K562 (cell line): Measurements from ENCODE around the gene USP49. TPM values are rescaled to one million over a fixed set of nuclear protein-coding genes. Genes with fewer than 3 reads are reported as not detected.
A peak's percentile ranks its signal among the peaks of the same experiment; 100 is the strongest.

Experiments
- BDP1 ChIP-seq: IDR thresholded peaks from 3 replicates; pipeline ENCODE4 v1.6.1; 2011; ENCODE audit not compliant: insufficient read length, insufficient read depth
- CBFA2T2 ChIP-seq: fragments of 450-650 bp; conservative IDR thresholded peaks from 2 replicates; pipeline ENCODE4 v1.6.1; 2017; ENCODE audit warnings: mild to moderate bottlenecking
- COPS2 ChIP-seq: fragments of 450-650 bp; conservative IDR thresholded peaks from 2 replicates; pipeline ENCODE4 v1.6.1; 2016; ENCODE audit warnings: mild to moderate bottlenecking, moderate library complexity
- E2F6 ChIP-seq, 2 experiments: IDR thresholded peaks; 2 replicates each; pipeline ENCODE4 v1.6.1; 2011; ENCODE audit warnings: borderline replicate concordance in 1 of 2, control low read depth in 1 of 2, low read depth in 1 of 2, low read length in 1 of 2, mild to moderate bottlenecking in 1 of 2, mixed read lengths in 1 of 2, moderate library complexity in 1 of 2; ENCODE audit not compliant: insufficient read depth in 1 of 2, insufficient read length in 1 of 2, poor library complexity in 1 of 2, severe bottlenecking in 1 of 2; ENCODE audit errors: extremely low read depth in 1 of 2
- MECOM ChIP-seq: fragments of 250-450 bp; sonication (Bioruptor Pico); IDR thresholded peaks from 2 replicates; pipeline ENCODE4 v1.8.0; 2022; ENCODE audit warnings: inconsistent platforms
- NFE2 ChIP-seq: IDR thresholded peaks from 2 replicates; pipeline ENCODE4 v1.6.1; 2014; ENCODE audit warnings: antibody characterized with exemption, low read depth
- SMAD1 ChIP-seq: fragments of 150-350 bp; IDR thresholded peaks from 2 replicates; pipeline ENCODE4 v1.6.1; 2014; ENCODE audit warnings: low read length, low read depth; ENCODE audit not compliant: partially characterized antibody
- SMARCB1 ChIP-seq: IDR thresholded peaks from 2 replicates; pipeline ENCODE4 v1.6.1; 2011; ENCODE audit warnings: improper control_type of control experiment, low read depth; ENCODE audit not compliant: insufficient read length
- SNRNP70 ChIP-seq: fragments of 200-400 bp; formaldehyde crosslinking; optimal IDR thresholded peaks from 2 replicates; pipeline ENCODE3; 2017; ENCODE audit warnings: low read depth, low read length
- TAL1 ChIP-seq: fragments of 450-650 bp; IDR thresholded peaks from 2 replicates; pipeline ENCODE4 v1.6.1; 2016; ENCODE audit warnings: mild to moderate bottlenecking
- TOE1 ChIP-seq, 2 experiments: fragments of 450-650 bp in 1 of 2; sonication (generic) in 1 of 2; formaldehyde crosslinking in 1 of 2; IDR thresholded peaks; 2 replicates each; pipeline versions ENCODE4 v1.7.1 to v1.8.0; 2016 to 2022; ENCODE audit warnings: borderline replicate concordance in 2 of 2, mild to moderate bottlenecking in 2 of 2, antibody characterized with exemption in 1 of 2, inconsistent platforms in 1 of 2, low read depth in 1 of 2, missing genetic modification reagents in 1 of 2, moderate library complexity in 1 of 2
- XRCC4 ChIP-seq: IDR thresholded peaks from one replicate; pipeline ENCODE4 v1.6.1; 2011; ENCODE audit not compliant: insufficient read depth, insufficient read length; ENCODE audit errors: extremely low read depth
- ZBTB2 ChIP-seq: fragments of 450-650 bp; IDR thresholded peaks from 2 replicates; pipeline ENCODE4 v1.6.1; 2016; ENCODE audit warnings: antibody characterized with exemption
- ZKSCAN3 ChIP-seq: fragments of 250-450 bp; sonication (Bioruptor Pico); IDR thresholded peaks from 2 replicates; pipeline ENCODE4 v1.4.0; 2020
- polyA plus RNA-seq, 8 experiments: library from polyadenylated mRNA; depleted of rRNA in 4 of 8; stranded (reverse) in 5 of 8; unstranded in 3 of 8; fragments of >200 nt; fragmentation: Nextera tagmentation in 2 of 8; fragmentation: Illumina TruSeq in 1 of 8; extraction: Ambion mirVana in 2 of 8; extraction: Trizol in 1 of 8; gene quantifications; 2 replicates each; pipeline versions ENCODE4 v1.2.1 to v1.2.3, GENCODE V29; 2011 to 2014; ENCODE audit warnings: inconsistent platforms in 1 of 8, missing spikeins in 1 of 8
- total RNA-seq, 7 experiments: library from RNA; depleted of rRNA in 6 of 7; stranded (reverse); fragments of >200 nt in 6 of 7; fragmentation: Illumina TruSeq in 2 of 7; extraction: Trizol in 2 of 7; gene quantifications; 2 replicates each; pipeline versions ENCODE4 v1.2.1 to v1.2.3, GENCODE V29; 2011 to 2021; ENCODE audit warnings: low replicate concordance in 1 of 7
- TF ChIP-seq, protein P1 (sequence below): sonication (generic); formaldehyde crosslinking; IDR thresholded peaks from 2 replicates; pipeline ENCODE4 v1.8.1; 2023; ENCODE audit warnings: mild to moderate bottlenecking, missing genetic modification reagents
- TF ChIP-seq, protein P2 (sequence below): fragments of 200-800 bp; sonication (Bioruptor generic); IDR thresholded peaks from 2 replicates; pipeline ENCODE4 v1.6.1; 2017; ENCODE audit warnings: missing genetic modification characterization, missing compliant biosample characterization
- TF ChIP-seq, protein P3 (sequence below): sonication (generic); formaldehyde crosslinking; IDR thresholded peaks from 2 replicates; pipeline ENCODE4 v1.8.0; 2022; ENCODE audit warnings: missing genetic modification reagents, mild to moderate bottlenecking, borderline replicate concordance
- TF ChIP-seq, protein P4 (sequence below): sonication (generic); formaldehyde crosslinking; IDR thresholded peaks from 2 replicates; pipeline ENCODE4 v1.8.0; 2022; ENCODE audit warnings: mild to moderate bottlenecking, low read depth, missing genetic modification reagents

USP49 gene
- total and polyA plus RNA-seq, 9 of the 15 experiments (the other 6 are each of a cell fraction or from before 2014, with no cell fraction given): 1.0 to 9.9 (median 6.5) TPM

DNA sequence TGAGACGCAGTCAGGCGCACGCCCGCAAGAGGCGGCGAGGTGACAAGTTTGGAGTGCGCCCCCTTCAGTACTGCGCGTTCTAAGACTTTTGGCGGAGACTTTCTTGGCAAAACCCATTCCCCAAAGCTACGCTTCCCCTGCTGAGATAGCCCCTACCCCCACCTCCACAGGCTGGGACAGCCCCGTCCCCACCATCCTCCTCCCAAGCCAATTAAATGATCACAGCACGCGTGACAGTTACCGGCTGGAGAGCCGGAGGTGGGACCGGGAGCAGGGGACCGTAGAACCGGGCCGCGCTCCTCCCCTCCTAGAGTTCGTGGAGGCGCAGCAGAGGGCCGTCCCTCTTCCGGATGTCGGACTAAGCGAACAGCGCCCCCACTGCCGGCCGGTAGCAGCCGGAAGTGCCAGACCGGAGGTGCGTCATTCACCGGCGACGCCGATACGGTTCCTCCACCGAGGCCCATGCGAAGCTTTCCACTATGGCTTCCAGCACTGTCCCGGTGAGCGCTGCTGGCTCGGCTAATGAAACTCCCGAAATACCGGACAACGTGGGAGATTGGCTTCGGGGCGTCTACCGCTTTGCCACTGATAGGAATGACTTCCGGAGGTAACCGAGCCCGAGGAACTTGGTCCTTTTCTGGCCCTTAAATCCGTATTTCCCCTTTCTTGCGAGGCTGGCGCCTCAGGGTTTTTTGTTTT, 107.8 kb downstream of the USP49 start, which contains the start of gene TOMM6 (continued):
- TF ChIP-seq TOE1 (IDR thresholded peaks at IDR 0.05; ENCODE audit: borderline replicate concordance): peak; percentile 66
- TF ChIP-seq TOE1 (CRISPR knock-in tag; IDR thresholded peaks at IDR 0.05; ENCODE audit: borderline replicate concordance, low read depth): peak; percentile 26; the same call in 1 of the 2 replicates
- TF ChIP-seq, protein P1, sequence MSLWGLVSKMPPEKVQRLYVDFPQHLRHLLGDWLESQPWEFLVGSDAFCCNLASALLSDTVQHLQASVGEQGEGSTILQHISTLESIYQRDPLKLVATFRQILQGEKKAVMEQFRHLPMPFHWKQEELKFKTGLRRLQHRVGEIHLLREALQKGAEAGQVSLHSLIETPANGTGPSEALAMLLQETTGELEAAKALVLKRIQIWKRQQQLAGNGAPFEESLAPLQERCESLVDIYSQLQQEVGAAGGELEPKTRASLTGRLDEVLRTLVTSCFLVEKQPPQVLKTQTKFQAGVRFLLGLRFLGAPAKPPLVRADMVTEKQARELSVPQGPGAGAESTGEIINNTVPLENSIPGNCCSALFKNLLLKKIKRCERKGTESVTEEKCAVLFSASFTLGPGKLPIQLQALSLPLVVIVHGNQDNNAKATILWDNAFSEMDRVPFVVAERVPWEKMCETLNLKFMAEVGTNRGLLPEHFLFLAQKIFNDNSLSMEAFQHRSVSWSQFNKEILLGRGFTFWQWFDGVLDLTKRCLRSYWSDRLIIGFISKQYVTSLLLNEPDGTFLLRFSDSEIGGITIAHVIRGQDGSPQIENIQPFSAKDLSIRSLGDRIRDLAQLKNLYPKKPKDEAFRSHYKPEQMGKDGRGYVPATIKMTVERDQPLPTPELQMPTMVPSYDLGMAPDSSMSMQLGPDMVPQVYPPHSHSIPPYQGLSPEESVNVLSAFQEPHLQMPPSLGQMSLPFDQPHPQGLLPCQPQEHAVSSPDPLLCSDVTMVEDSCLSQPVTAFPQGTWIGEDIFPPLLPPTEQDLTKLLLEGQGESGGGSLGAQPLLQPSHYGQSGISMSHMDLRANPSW (CRISPR knock-in tag): peak; percentile 37
- TF ChIP-seq SMARCB1: no peak
- peak; percentile 73 for TF ChIP-seq SMAD1
- TF ChIP-seq E2F6 (IDR thresholded peaks at IDR 0.05; ENCODE audit: borderline replicate concordance in 1 of 2, extremely low read depth in 1 of 2, insufficient read depth in 1 of 2, insufficient read length in 1 of 2, low read depth in 1 of 2, low read length in 1 of 2, poor library complexity in 1 of 2, severe bottlenecking in 1 of 2): peak; percentile 32 to 75
- TF ChIP-seq, protein P2, sequence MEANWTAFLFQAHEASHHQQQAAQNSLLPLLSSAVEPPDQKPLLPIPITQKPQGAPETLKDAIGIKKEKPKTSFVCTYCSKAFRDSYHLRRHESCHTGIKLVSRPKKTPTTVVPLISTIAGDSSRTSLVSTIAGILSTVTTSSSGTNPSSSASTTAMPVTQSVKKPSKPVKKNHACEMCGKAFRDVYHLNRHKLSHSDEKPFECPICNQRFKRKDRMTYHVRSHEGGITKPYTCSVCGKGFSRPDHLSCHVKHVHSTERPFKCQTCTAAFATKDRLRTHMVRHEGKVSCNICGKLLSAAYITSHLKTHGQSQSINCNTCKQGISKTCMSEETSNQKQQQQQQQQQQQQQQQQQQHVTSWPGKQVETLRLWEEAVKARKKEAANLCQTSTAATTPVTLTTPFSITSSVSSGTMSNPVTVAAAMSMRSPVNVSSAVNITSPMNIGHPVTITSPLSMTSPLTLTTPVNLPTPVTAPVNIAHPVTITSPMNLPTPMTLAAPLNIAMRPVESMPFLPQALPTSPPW (CRISPR knock-in tag): peak; percentile 79
- peak; percentile 88; the same call in 1 of the 2 replicates for TF ChIP-seq ZBTB2
- no peak for TF ChIP-seq NFE2
- no peak for TF ChIP-seq TAL1
- no peak for TF ChIP-seq XRCC4
- TF ChIP-seq MECOM (CRISPR knock-in tag): no peak
- TF ChIP-seq SNRNP70: no peak
- no peak for TF ChIP-seq CBFA2T2
- TF ChIP-seq, protein P3, sequence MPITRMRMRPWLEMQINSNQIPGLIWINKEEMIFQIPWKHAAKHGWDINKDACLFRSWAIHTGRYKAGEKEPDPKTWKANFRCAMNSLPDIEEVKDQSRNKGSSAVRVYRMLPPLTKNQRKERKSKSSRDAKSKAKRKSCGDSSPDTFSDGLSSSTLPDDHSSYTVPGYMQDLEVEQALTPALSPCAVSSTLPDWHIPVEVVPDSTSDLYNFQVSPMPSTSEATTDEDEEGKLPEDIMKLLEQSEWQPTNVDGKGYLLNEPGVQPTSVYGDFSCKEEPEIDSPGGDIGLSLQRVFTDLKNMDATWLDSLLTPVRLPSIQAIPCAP: no peak
- no peak for TF ChIP-seq COPS2
- TF ChIP-seq, protein P4, sequence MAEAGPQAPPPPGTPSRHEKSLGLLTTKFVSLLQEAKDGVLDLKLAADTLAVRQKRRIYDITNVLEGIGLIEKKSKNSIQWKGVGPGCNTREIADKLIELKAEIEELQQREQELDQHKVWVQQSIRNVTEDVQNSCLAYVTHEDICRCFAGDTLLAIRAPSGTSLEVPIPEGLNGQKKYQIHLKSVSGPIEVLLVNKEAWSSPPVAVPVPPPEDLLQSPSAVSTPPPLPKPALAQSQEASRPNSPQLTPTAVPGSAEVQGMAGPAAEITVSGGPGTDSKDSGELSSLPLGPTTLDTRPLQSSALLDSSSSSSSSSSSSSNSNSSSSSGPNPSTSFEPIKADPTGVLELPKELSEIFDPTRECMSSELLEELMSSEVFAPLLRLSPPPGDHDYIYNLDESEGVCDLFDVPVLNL (CRISPR knock-in tag): no peak
- no peak for TF ChIP-seq BDP1
- TF ChIP-seq ZKSCAN3: no peak
